ENCODE results near the gene SRBD1. TPM values are rescaled to one million over a fixed set of nuclear protein-coding genes. Genes with fewer than 3 reads are reported as not detected.

SRBD1 gene
- total and polyA plus RNA-seq, 4 donors = 4.0 to 22.2 (median 10.0) TPM

GRCh38 chr2:45391866-45392265, 219.2 kb downstream of the SRBD1 start:
- no peak overlapping the region for H3K4me3 ChIP-seq (ENCODE audit: low read depth in 1 of 3, low read length in 3 of 3)
- no peaks in the 10 kb centered on the region for H3K4me1 ChIP-seq (ENCODE audit: control insufficient read depth in 4 of 4, insufficient read depth in 4 of 4, low read length in 3 of 4)
- TF ChIP-seq HNF4A (conservative IDR thresholded peaks at IDR 0.05) = no peak
- TF ChIP-seq RXRA (IDR thresholded peaks at IDR 0.05) = no peak
- no peak for TF ChIP-seq JUND (IDR thresholded peaks at IDR 0.05)
- no peak for TF ChIP-seq YY1 (IDR thresholded peaks at IDR 0.05)
- no peak for TF ChIP-seq FOXA1 (IDR thresholded peaks at IDR 0.05)
- TF ChIP-seq GABPA (IDR thresholded peaks at IDR 0.05 in 1 of 2, conservative IDR thresholded peaks at IDR 0.05 in 1 of 2) = no peak
- no peak for TF ChIP-seq RAD21 (IDR thresholded peaks at IDR 0.05)
- no peak for TF ChIP-seq HNF4G (IDR thresholded peaks at IDR 0.05)
- TF ChIP-seq, protein P1, sequence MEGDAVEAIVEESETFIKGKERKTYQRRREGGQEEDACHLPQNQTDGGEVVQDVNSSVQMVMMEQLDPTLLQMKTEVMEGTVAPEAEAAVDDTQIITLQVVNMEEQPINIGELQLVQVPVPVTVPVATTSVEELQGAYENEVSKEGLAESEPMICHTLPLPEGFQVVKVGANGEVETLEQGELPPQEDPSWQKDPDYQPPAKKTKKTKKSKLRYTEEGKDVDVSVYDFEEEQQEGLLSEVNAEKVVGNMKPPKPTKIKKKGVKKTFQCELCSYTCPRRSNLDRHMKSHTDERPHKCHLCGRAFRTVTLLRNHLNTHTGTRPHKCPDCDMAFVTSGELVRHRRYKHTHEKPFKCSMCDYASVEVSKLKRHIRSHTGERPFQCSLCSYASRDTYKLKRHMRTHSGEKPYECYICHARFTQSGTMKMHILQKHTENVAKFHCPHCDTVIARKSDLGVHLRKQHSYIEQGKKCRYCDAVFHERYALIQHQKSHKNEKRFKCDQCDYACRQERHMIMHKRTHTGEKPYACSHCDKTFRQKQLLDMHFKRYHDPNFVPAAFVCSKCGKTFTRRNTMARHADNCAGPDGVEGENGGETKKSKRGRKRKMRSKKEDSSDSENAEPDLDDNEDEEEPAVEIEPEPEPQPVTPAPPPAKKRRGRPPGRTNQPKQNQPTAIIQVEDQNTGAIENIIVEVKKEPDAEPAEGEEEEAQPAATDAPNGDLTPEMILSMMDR (IDR thresholded peaks at IDR 0.05; ENCODE audit: low read depth, low read length, missing input control) = no peak
- no peak for TF ChIP-seq FOXA2 (IDR thresholded peaks at IDR 0.05)
- no peak for TF ChIP-seq EGR1 (IDR thresholded peaks at IDR 0.05; ENCODE audit: low read depth in 2 of 2)
- TF ChIP-seq ATF3 (IDR thresholded peaks at IDR 0.05) = no peak
- TF ChIP-seq, protein P2, sequence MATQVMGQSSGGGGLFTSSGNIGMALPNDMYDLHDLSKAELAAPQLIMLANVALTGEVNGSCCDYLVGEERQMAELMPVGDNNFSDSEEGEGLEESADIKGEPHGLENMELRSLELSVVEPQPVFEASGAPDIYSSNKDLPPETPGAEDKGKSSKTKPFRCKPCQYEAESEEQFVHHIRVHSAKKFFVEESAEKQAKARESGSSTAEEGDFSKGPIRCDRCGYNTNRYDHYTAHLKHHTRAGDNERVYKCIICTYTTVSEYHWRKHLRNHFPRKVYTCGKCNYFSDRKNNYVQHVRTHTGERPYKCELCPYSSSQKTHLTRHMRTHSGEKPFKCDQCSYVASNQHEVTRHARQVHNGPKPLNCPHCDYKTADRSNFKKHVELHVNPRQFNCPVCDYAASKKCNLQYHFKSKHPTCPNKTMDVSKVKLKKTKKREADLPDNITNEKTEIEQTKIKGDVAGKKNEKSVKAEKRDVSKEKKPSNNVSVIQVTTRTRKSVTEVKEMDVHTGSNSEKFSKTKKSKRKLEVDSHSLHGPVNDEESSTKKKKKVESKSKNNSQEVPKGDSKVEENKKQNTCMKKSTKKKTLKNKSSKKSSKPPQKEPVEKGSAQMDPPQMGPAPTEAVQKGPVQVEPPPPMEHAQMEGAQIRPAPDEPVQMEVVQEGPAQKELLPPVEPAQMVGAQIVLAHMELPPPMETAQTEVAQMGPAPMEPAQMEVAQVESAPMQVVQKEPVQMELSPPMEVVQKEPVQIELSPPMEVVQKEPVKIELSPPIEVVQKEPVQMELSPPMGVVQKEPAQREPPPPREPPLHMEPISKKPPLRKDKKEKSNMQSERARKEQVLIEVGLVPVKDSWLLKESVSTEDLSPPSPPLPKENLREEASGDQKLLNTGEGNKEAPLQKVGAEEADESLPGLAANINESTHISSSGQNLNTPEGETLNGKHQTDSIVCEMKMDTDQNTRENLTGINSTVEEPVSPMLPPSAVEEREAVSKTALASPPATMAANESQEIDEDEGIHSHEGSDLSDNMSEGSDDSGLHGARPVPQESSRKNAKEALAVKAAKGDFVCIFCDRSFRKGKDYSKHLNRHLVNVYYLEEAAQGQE (IDR thresholded peaks at IDR 0.05) = no peak
- no peak for TF ChIP-seq TAF1 (conservative IDR thresholded peaks at IDR 0.05)
- no peak for TF ChIP-seq NR2F2 (IDR thresholded peaks at IDR 0.05)
- TF ChIP-seq SP1 (IDR thresholded peaks at IDR 0.05) = no peak
- TF ChIP-seq MAX (IDR thresholded peaks at IDR 0.05) = no peak
- TF ChIP-seq, protein P3, sequence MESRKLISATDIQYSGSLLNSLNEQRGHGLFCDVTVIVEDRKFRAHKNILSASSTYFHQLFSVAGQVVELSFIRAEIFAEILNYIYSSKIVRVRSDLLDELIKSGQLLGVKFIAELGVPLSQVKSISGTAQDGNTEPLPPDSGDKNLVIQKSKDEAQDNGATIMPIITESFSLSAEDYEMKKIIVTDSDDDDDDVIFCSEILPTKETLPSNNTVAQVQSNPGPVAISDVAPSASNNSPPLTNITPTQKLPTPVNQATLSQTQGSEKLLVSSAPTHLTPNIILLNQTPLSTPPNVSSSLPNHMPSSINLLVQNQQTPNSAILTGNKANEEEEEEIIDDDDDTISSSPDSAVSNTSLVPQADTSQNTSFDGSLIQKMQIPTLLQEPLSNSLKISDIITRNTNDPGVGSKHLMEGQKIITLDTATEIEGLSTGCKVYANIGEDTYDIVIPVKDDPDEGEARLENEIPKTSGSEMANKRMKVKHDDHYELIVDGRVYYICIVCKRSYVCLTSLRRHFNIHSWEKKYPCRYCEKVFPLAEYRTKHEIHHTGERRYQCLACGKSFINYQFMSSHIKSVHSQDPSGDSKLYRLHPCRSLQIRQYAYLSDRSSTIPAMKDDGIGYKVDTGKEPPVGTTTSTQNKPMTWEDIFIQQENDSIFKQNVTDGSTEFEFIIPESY (IDR thresholded peaks at IDR 0.05) = no peak
- no peaks in the 10 kb centered on the region for H3K27me3 ChIP-seq (ENCODE audit: control insufficient read depth in 4 of 4, insufficient read depth in 4 of 4, low read length in 3 of 4)
- peaks cover 2 to 10% (median 3%) of the 10 kb centered on the region in 4 donors for H3K36me3 ChIP-seq (ENCODE audit: control insufficient read depth in 4 of 4, insufficient read depth in 3 of 4, low read depth in 1 of 4, low read length in 3 of 4)
- no peak overlapping the region for H3K27ac ChIP-seq (ENCODE audit: low read depth in 1 of 2, low read length in 2 of 2)
- no peak overlapping the region for H3K9ac ChIP-seq (ENCODE audit: low read depth in 1 of 2, low read length in 2 of 2)
- no peak for DNase-seq (ENCODE audit: low spot score)
- H3K9me3 ChIP-seq (ENCODE audit: control insufficient read depth in 4 of 4, low read length in 3 of 4) = no peaks in the 10 kb centered on the region
